Liver (tissue), 9 donors: ENCODE data around the gene PPP3CA. TPM values are rescaled to one million over a fixed set of nuclear protein-coding genes. Genes with fewer than 3 reads are reported as not detected.

Source experiments
- DNase-seq: peaks from one replicate; pipeline ENCODE4 v3.0.0-alpha.2; 2017; ENCODE audit warnings: low spot score
- H3K27ac ChIP-seq, 2 donors: one replicate each; pipeline ENCODE4 v1.7.0; 2013; ENCODE audit warnings: inconsistent platforms in 2 of 2, low read length in 2 of 2, control low read depth in 1 of 2, low read depth in 1 of 2, mild to moderate bottlenecking in 1 of 2
- H3K27me3 ChIP-seq, 4 donors: one replicate each; pipeline versions ENCODE4 v1.6.1 to v1.7.0; 2013; ENCODE audit warnings: low read length in 3 of 4, inconsistent platforms in 1 of 4, mild to moderate bottlenecking in 1 of 4, moderate library complexity in 1 of 4; ENCODE audit not compliant: control insufficient read depth in 4 of 4, insufficient read depth in 4 of 4
- H3K36me3 ChIP-seq, 4 donors: one replicate each; pipeline versions ENCODE4 v1.6.1 to v1.7.0; 2013; ENCODE audit warnings: low read length in 3 of 4, mild to moderate bottlenecking in 3 of 4, low read depth in 1 of 4, moderate library complexity in 1 of 4; ENCODE audit not compliant: control insufficient read depth in 4 of 4, insufficient read depth in 3 of 4
- H3K4me1 ChIP-seq, 4 donors: one replicate each; pipeline versions ENCODE4 v1.6.1 to v1.7.0; 2013; ENCODE audit warnings: low read length in 3 of 4, mild to moderate bottlenecking in 3 of 4, moderate library complexity in 1 of 4; ENCODE audit not compliant: control insufficient read depth in 4 of 4, insufficient read depth in 4 of 4
- H3K4me3 ChIP-seq, 3 donors: one replicate each; pipeline versions ENCODE4 v1.6.1 to v1.7.0; 2013; ENCODE audit warnings: low read length in 3 of 3, control low read depth in 1 of 3, low read depth in 1 of 3, mild to moderate bottlenecking in 1 of 3
- H3K9ac ChIP-seq, 2 donors: one replicate each; pipeline ENCODE4 v1.7.0; 2013; ENCODE audit warnings: low read length in 2 of 2, mild to moderate bottlenecking in 2 of 2, moderate library complexity in 2 of 2, control low read depth in 1 of 2, low read depth in 1 of 2
- H3K9me3 ChIP-seq, 4 donors: one replicate each; pipeline versions ENCODE4 v1.6.1 to v1.7.0; 2013; ENCODE audit warnings: low read length in 3 of 4; ENCODE audit not compliant: control insufficient read depth in 4 of 4
- GABPA ChIP-seq, 2 donors: IDR thresholded peaks in 1 of 2; conservative IDR thresholded peaks in 1 of 2; 2 replicates each; pipeline ENCODE4 v1.6.1; 2016; ENCODE audit warnings: antibody characterized with exemption in 2 of 2, mild to moderate bottlenecking in 1 of 2, moderate library complexity in 1 of 2
- HNF4A ChIP-seq, 2 donors: conservative IDR thresholded peaks; 2 replicates each; pipeline ENCODE4 v1.6.1; 2016; ENCODE audit warnings: antibody characterized with exemption in 2 of 2, mild to moderate bottlenecking in 2 of 2
- JUND ChIP-seq, 2 donors: IDR thresholded peaks; 2 replicates each; pipeline ENCODE4 v1.6.1; 2016; ENCODE audit warnings: antibody characterized with exemption in 2 of 2
- NR2F2 ChIP-seq: IDR thresholded peaks from 2 replicates; pipeline ENCODE4 v1.6.1; 2016; ENCODE audit warnings: antibody characterized with exemption
- RAD21 ChIP-seq, 2 donors: IDR thresholded peaks; 2 replicates each; pipeline ENCODE4 v1.6.1; 2016; ENCODE audit warnings: antibody characterized with exemption in 2 of 2, mild to moderate bottlenecking in 2 of 2
- RXRA ChIP-seq, 2 donors: IDR thresholded peaks; 2 replicates each; pipeline ENCODE4 v1.6.1; 2017 to 2018; ENCODE audit warnings: antibody characterized with exemption in 2 of 2, mild to moderate bottlenecking in 1 of 2
- TAF1 ChIP-seq: conservative IDR thresholded peaks from 2 replicates; pipeline ENCODE4 v1.6.1; 2016; ENCODE audit warnings: antibody characterized with exemption, mild to moderate bottlenecking
- YY1 ChIP-seq: IDR thresholded peaks from 2 replicates; pipeline ENCODE4 v1.6.1; 2016; ENCODE audit warnings: antibody characterized with exemption, mild to moderate bottlenecking
- ZBTB33 ChIP-seq: IDR thresholded peaks from 2 replicates; pipeline ENCODE4 v1.6.1; 2016; ENCODE audit warnings: antibody characterized with exemption
- WGBS: extraction: QIAGEN DNeasy Blood & Tissue Kit; methylation state at CpG from one replicate; pipeline ENCODE4 v1.1.7; 2013; 5-methylcytosine and 5-hydroxymethylcytosine counted together
- polyA plus RNA-seq, 2 donors: library from polyadenylated mRNA; stranded (reverse) in 1 of 2; unstranded in 1 of 2; fragments of 200-250 nt in 1 of 2; fragments of >200 nt in 1 of 2; fragmentation: Nextera tagmentation in 1 of 2; extraction: Ambion mirVana in 1 of 2; gene quantifications; one replicate each; pipeline versions ENCODE4 v1.2.1 to v1.2.3, GENCODE V29; 2013 to 2015
- total RNA-seq, 2 donors: library from RNA; depleted of rRNA; stranded (reverse); fragments of >200 nt; gene quantifications; one replicate each; pipeline ENCODE4 v1.2.3, GENCODE V29; 2014
- TF ChIP-seq, protein P1 (sequence below): fragments of 150-350 bp; IDR thresholded peaks from 2 replicates; pipeline ENCODE4 v1.5.1; 2017; ENCODE audit warnings: improper control_type of control experiment, low read depth, low read length; ENCODE audit not compliant: missing input control
- TF ChIP-seq, protein P2 (sequence below): IDR thresholded peaks from 2 replicates; pipeline ENCODE4 v1.6.1; 2016; ENCODE audit warnings: antibody characterized with exemption
- TF ChIP-seq, protein P3 (sequence below): IDR thresholded peaks from 2 replicates; pipeline ENCODE4 v1.6.1; 2016; ENCODE audit warnings: antibody characterized with exemption, mild to moderate bottlenecking
- donor health status: healthy.
- donor health status: healthy.
- donor health status: healthy.
- donor health status: healthy.
- donor health status: healthy.

PPP3CA gene
- total and polyA plus RNA-seq, 4 donors: 3.6 to 18.2 (median 14.2) TPM

GRCh38 chr4:101217353-101218031 lies 129.8 kb downstream of the PPP3CA start:
- no peaks in the 10 kb centered on the region for H3K27me3 ChIP-seq
- H3K36me3 ChIP-seq: no peaks in the 10 kb centered on the region
- no peaks in the 10 kb centered on the region for H3K9me3 ChIP-seq
- DNase-seq: no peak
- TF ChIP-seq HNF4A (conservative IDR thresholded peaks at IDR 0.05) (no peak), NR2F2 (no peak), JUND (IDR thresholded peaks at IDR 0.05) (no peak), TAF1 (no peak), YY1 (no peak), GABPA (IDR thresholded peaks at IDR 0.05 in 1 of 2, conservative IDR thresholded peaks at IDR 0.05 in 1 of 2) (no peak), ZBTB33 (no peak)
- TF ChIP-seq, protein P1, sequence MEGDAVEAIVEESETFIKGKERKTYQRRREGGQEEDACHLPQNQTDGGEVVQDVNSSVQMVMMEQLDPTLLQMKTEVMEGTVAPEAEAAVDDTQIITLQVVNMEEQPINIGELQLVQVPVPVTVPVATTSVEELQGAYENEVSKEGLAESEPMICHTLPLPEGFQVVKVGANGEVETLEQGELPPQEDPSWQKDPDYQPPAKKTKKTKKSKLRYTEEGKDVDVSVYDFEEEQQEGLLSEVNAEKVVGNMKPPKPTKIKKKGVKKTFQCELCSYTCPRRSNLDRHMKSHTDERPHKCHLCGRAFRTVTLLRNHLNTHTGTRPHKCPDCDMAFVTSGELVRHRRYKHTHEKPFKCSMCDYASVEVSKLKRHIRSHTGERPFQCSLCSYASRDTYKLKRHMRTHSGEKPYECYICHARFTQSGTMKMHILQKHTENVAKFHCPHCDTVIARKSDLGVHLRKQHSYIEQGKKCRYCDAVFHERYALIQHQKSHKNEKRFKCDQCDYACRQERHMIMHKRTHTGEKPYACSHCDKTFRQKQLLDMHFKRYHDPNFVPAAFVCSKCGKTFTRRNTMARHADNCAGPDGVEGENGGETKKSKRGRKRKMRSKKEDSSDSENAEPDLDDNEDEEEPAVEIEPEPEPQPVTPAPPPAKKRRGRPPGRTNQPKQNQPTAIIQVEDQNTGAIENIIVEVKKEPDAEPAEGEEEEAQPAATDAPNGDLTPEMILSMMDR: no peak
- TF ChIP-seq, protein P2, sequence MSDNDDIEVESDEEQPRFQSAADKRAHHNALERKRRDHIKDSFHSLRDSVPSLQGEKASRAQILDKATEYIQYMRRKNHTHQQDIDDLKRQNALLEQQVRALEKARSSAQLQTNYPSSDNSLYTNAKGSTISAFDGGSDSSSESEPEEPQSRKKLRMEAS: no peak
- TF ChIP-seq, protein P3, sequence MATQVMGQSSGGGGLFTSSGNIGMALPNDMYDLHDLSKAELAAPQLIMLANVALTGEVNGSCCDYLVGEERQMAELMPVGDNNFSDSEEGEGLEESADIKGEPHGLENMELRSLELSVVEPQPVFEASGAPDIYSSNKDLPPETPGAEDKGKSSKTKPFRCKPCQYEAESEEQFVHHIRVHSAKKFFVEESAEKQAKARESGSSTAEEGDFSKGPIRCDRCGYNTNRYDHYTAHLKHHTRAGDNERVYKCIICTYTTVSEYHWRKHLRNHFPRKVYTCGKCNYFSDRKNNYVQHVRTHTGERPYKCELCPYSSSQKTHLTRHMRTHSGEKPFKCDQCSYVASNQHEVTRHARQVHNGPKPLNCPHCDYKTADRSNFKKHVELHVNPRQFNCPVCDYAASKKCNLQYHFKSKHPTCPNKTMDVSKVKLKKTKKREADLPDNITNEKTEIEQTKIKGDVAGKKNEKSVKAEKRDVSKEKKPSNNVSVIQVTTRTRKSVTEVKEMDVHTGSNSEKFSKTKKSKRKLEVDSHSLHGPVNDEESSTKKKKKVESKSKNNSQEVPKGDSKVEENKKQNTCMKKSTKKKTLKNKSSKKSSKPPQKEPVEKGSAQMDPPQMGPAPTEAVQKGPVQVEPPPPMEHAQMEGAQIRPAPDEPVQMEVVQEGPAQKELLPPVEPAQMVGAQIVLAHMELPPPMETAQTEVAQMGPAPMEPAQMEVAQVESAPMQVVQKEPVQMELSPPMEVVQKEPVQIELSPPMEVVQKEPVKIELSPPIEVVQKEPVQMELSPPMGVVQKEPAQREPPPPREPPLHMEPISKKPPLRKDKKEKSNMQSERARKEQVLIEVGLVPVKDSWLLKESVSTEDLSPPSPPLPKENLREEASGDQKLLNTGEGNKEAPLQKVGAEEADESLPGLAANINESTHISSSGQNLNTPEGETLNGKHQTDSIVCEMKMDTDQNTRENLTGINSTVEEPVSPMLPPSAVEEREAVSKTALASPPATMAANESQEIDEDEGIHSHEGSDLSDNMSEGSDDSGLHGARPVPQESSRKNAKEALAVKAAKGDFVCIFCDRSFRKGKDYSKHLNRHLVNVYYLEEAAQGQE: no peak
- no peak overlapping the region for H3K9ac ChIP-seq
- no peak overlapping the region for H3K4me3 ChIP-seq
- no peak overlapping the region for H3K27ac ChIP-seq
- H3K4me1 ChIP-seq: no peaks in the 10 kb centered on the region
- WGBS: 88% methylated on average over 7 of the region's 7 CpGs

- no peak for DNase-seq
Observed at GRCh38 chr4:101211146-101211553, 136.2 kb downstream of the PPP3CA start.

More at GRCh38 chr4:101211146-101211553, 136.2 kb downstream of the PPP3CA start:
- no peak overlapping the region for H3K27ac ChIP-seq
- H3K9ac ChIP-seq: no peak overlapping the region
- no peak for TF ChIP-seq TAF1
- TF ChIP-seq, protein P3: no peak
- no peak for TF ChIP-seq JUND (IDR thresholded peaks at IDR 0.05)
- TF ChIP-seq HNF4A (conservative IDR thresholded peaks at IDR 0.05): no peak
- TF ChIP-seq GABPA (IDR thresholded peaks at IDR 0.05 in 1 of 2, conservative IDR thresholded peaks at IDR 0.05 in 1 of 2): no peak
- TF ChIP-seq RXRA (IDR thresholded peaks at IDR 0.05): no peak
- TF ChIP-seq RAD21 (IDR thresholded peaks at IDR 0.05): no peak
- no peaks in the 10 kb centered on the region for H3K36me3 ChIP-seq
- no peaks in the 10 kb centered on the region for H3K27me3 ChIP-seq
- H3K4me3 ChIP-seq: no peak overlapping the region
- H3K4me1 ChIP-seq: no peaks in the 10 kb centered on the region
- no peaks in the 10 kb centered on the region for H3K9me3 ChIP-seq
